Neural progenitor cell (in vitro differentiated cells): ENCODE results near the gene SPRING1. TPM values are rescaled to one million over a fixed set of nuclear protein-coding genes. Genes with fewer than 3 reads are reported as not detected.

ENCODE experiments used
- DNase-seq: peaks from one replicate; pipeline ENCODE4 v3.0.0-alpha.2; 2016; ENCODE audit warnings: low spot score
- H2AFZ ChIP-seq: fragments of 200-600 bp; sonication (generic); replicated peaks from 2 replicates; pipeline ENCODE4 v1.6.1; 2016; ENCODE audit warnings: antibody characterized with exemption
- H3F3A ChIP-seq: fragments of 200-600 bp; sonication (generic); 2 replicates; pipeline ENCODE4 v1.6.1; 2016; ENCODE audit warnings: antibody characterized with exemption, low read depth
- H3K27ac ChIP-seq: fragments of 200-600 bp; sonication (generic); 2 replicates; pipeline ENCODE4 v1.5.1; 2016; ENCODE audit warnings: mild to moderate bottlenecking
- H3K27me3 ChIP-seq: fragments of 200-600 bp; sonication (generic); 2 replicates; pipeline ENCODE4 v1.6.1; 2016; ENCODE audit warnings: mild to moderate bottlenecking, moderate library complexity
- H3K36me3 ChIP-seq: fragments of 200-600 bp; sonication (generic); 2 replicates; pipeline ENCODE4 v1.5.1; 2016
- H3K4me1 ChIP-seq: fragments of 200-600 bp; sonication (generic); 2 replicates; pipeline ENCODE4 v1.6.1; 2016; ENCODE audit warnings: mixed run types
- H3K4me2 ChIP-seq: fragments of 200-600 bp; sonication (generic); 2 replicates; pipeline ENCODE4 v1.6.1; 2016
- H3K4me3 ChIP-seq: fragments of 200-600 bp; sonication (generic); 2 replicates; pipeline ENCODE4 v1.5.1; 2016
- H3K79me2 ChIP-seq: fragments of 200-600 bp; sonication (generic); 2 replicates; pipeline ENCODE4 v1.6.1; 2016; ENCODE audit warnings: low read depth
- H3K9ac ChIP-seq: fragments of 200-600 bp; sonication (generic); 2 replicates; pipeline ENCODE4 v1.6.1; 2016
- H3K9me3 ChIP-seq: fragments of 200-600 bp; sonication (generic); 2 replicates; pipeline ENCODE4 v1.5.1; 2016; ENCODE audit warnings: low read depth
- H4K20me1 ChIP-seq: fragments of 200-600 bp; sonication (generic); 2 replicates; pipeline ENCODE4 v1.6.1; 2016; ENCODE audit warnings: low read depth
- H3K27ac Mint-ChIP-seq: 3 replicates; pipeline ENCODE4 v1.8.0; 2021; ENCODE audit warnings: mixed read lengths
- H3K27me3 Mint-ChIP-seq: 2 replicates; pipeline ENCODE4 v1.8.0; 2022; ENCODE audit warnings: low read depth, mild to moderate bottlenecking, inconsistent platforms, moderate library complexity, mixed read lengths; ENCODE audit not compliant: insufficient read depth
- H3K36me3 Mint-ChIP-seq: 3 replicates; pipeline ENCODE4 v1.8.0; 2021; ENCODE audit warnings: mixed read lengths
- H3K4me1 Mint-ChIP-seq: 3 replicates; pipeline ENCODE4 v1.8.0; 2021; ENCODE audit warnings: mixed read lengths
- H3K4me3 Mint-ChIP-seq: 3 replicates; pipeline ENCODE4 v1.8.0; 2021; ENCODE audit warnings: mild to moderate bottlenecking, moderate library complexity, mixed read lengths
- H3K9me3 Mint-ChIP-seq: 3 replicates; pipeline ENCODE4 v1.8.0; 2020; ENCODE audit warnings: mixed read lengths
- EZH2 ChIP-seq: fragments of 200-600 bp; sonication (generic); IDR thresholded peaks from 2 replicates; pipeline ENCODE4 v1.6.1; 2017; ENCODE audit warnings: antibody characterized with exemption, mild to moderate bottlenecking, moderate library complexity
- EZH2phosphoT487 ChIP-seq: fragments of 200-600 bp; sonication (generic); IDR thresholded peaks from 2 replicates; pipeline ENCODE4 v1.6.1; 2017; ENCODE audit warnings: antibody characterized with exemption
- total RNA-seq: library from RNA; depleted of rRNA; stranded (reverse); fragments of >200 nt; gene quantifications from 2 replicates; pipeline ENCODE4 v1.2.3, GENCODE V29; 2015; ENCODE audit warnings: low replicate concordance
- TF ChIP-seq, protein P1 (sequence below): fragments of 200-600 bp; sonication (generic); IDR thresholded peaks from 2 replicates; pipeline ENCODE4 v1.5.1; 2017; ENCODE audit warnings: antibody characterized with exemption, mild to moderate bottlenecking

The SPRING1 gene
- total RNA-seq, 1 donor from 2014 or later = 40.4 TPM

DNA sequence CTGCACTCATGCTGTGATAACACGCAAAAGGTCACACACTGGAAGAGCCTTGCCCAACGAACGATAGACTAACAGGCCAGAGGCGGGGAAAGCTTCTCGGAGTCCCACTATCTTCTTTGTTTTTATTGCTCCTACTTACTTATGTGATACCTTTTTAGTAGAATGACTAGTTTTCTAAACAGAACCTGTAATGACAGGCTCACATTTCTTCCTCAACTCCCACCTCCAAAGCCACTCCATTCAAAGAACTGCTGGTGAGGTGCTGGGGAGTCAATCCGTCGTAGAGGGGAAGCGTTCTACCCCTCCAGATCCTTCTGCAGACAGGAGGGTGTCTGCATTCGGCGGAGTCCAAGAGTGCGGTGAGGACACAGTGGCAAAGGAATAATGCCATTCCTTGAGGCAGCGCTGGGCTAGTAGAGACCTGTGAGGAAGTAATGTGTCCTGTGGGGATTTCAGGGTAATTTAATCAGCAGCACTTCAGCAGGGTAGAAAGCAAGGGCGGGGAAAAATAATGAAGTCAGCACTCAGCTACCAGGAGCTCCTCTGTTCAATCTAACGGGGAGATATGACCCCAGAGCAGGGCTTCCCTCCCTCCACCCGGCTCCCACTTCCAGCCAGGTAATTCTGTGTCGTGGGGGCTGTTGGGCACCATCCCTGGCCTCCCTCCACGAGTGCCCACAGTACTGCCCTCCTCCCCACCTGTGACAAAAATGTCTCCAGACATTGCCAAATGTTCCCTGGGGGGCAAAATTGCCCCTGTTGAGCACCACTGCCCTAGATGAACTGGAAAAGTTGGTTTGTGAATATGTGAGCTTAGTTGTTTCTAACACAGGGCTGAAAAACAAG is 25.2 kb downstream of the SPRING1 start:
- Histone ChIP-seq H3K79me2 (no peaks in the 10 kb centered on the region), H2AFZ (no peak overlapping the region), H4K20me1 (peaks cover 6% of the 10 kb centered on the region), H3K4me3 (no peak overlapping the region), H3K27ac (no peak overlapping the region), H3K9me3 (no peaks in the 10 kb centered on the region), H3K36me3 (no peaks in the 10 kb centered on the region), H3K4me2 (no peak overlapping the region), H3F3A (peaks cover 18% of the 10 kb centered on the region), H3K4me1 (peaks cover 18% of the 10 kb centered on the region), H3K27me3 (peaks cover 15% of the 10 kb centered on the region), H3K9ac (no peak overlapping the region)
- Mint-ChIP-seq H3K36me3 (peaks cover 16% of the 10 kb centered on the region), H3K27ac (no peak overlapping the region), H3K9me3 (no peaks in the 10 kb centered on the region), H3K4me3 (no peak overlapping the region), H3K4me1 (peaks cover 69% of the 10 kb centered on the region), H3K27me3 (peaks cover 16% of the 10 kb centered on the region)
- TF ChIP-seq, protein P1, sequence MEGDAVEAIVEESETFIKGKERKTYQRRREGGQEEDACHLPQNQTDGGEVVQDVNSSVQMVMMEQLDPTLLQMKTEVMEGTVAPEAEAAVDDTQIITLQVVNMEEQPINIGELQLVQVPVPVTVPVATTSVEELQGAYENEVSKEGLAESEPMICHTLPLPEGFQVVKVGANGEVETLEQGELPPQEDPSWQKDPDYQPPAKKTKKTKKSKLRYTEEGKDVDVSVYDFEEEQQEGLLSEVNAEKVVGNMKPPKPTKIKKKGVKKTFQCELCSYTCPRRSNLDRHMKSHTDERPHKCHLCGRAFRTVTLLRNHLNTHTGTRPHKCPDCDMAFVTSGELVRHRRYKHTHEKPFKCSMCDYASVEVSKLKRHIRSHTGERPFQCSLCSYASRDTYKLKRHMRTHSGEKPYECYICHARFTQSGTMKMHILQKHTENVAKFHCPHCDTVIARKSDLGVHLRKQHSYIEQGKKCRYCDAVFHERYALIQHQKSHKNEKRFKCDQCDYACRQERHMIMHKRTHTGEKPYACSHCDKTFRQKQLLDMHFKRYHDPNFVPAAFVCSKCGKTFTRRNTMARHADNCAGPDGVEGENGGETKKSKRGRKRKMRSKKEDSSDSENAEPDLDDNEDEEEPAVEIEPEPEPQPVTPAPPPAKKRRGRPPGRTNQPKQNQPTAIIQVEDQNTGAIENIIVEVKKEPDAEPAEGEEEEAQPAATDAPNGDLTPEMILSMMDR = no peak
- TF ChIP-seq EZH2phosphoT487 (no peak), EZH2 (no peak)
- no peak for DNase-seq

DNA sequence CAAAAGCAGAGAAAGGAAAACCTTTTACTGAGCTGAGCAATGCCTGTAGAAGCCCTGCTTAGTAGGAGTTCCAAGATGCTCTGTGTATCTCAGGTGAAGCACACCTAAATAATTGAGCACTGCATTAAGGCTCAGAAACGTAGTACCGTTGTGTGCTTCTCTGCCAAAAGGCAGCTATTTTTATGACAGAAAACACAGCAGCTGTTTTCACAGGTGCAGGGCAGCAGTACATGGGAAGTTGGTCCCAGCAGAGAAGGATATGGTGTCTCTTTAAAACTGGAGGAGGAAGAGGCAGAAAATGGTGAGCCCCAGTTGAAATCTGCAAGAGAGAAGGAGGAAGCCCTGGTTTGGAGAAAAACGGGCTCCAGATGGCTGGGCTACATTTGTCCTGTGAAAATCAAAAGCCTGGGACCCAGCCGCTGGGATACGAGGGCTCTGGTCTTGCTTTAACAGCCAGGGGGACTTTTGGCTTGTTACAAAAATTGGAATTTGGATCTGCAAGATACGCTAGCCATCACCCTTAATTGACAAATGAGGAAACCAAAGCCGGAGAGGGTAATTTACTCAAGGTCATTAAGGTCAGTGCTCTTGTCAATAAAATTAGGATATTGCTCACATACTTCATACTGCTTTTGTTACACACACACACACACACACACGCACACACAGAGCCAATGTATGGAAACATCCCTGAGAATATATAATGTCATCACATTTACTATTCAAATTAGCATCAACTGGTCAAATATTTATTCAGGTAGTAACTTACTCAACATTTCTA is 27.3 kb downstream of the SPRING1 start:
- TF ChIP-seq EZH2 = no peak
- TF ChIP-seq, protein P1 = no peak
- TF ChIP-seq EZH2phosphoT487 = no peak
- H3K9ac ChIP-seq = no peak overlapping the region
- no peak overlapping the region for H2AFZ ChIP-seq
- Mint-ChIP-seq H3K36me3 (peaks cover 2% of the 10 kb centered on the region), H3K27me3 (peaks cover 16% of the 10 kb centered on the region), H3K9me3 (no peaks in the 10 kb centered on the region), H3K4me1 (peaks cover 48% of the 10 kb centered on the region), H3K27ac (peak overlapping the region; percentile 44), H3K4me3 (peak overlapping the region; percentile 1)
- peaks cover 15% of the 10 kb centered on the region for H3K27me3 ChIP-seq
- no peaks in the 10 kb centered on the region for H3K9me3 ChIP-seq
- no peak overlapping the region for H3K27ac ChIP-seq
- H3F3A ChIP-seq = peaks cover 18% of the 10 kb centered on the region
- H3K79me2 ChIP-seq = no peaks in the 10 kb centered on the region
- H3K4me2 ChIP-seq = no peak overlapping the region
- peaks cover 18% of the 10 kb centered on the region for H3K4me1 ChIP-seq
- H4K20me1 ChIP-seq = no peaks in the 10 kb centered on the region
- DNase-seq = no peak
- no peaks in the 10 kb centered on the region for H3K36me3 ChIP-seq
- no peak overlapping the region for H3K4me3 ChIP-seq

DNA sequence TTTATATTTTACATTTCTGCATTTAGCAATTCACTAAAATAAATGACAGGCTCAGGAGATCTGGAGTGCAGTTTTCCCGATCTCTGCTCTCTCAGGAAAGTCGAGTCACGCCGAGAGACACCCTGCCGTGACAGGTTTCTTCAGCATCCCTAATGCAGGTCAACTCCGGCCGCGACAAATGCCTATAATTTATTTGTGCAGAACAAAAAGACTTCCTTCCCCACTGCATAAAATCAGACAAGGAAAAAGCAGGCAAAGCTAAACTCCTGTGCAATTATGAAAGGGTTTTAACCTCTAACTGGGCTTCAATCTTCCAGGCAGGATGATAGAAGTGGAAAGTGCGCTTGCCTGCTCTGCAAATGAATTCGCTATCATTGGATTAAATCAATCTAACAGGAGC is 28.1 kb downstream of the SPRING1 start:
- no peak overlapping the region for H3K27ac ChIP-seq
- H4K20me1 ChIP-seq = no peaks in the 10 kb centered on the region
- H3K27ac Mint-ChIP-seq = no peak overlapping the region

More for the DNA sequence above, 28.1 kb downstream of the SPRING1 start:
- Histone ChIP-seq H3K79me2 (no peaks in the 10 kb centered on the region), H3K4me3 (no peak overlapping the region), H3F3A (peaks cover 18% of the 10 kb centered on the region), H3K36me3 (no peaks in the 10 kb centered on the region), H3K9me3 (no peaks in the 10 kb centered on the region), H3K9ac (no peak overlapping the region), H3K4me2 (no peak overlapping the region), H3K27me3 (peaks cover 15% of the 10 kb centered on the region), H3K4me1 (peaks cover 18% of the 10 kb centered on the region), H2AFZ (no peak overlapping the region)
- DNase-seq = no peak
- TF ChIP-seq EZH2phosphoT487 = no peak
- TF ChIP-seq, protein P1 = no peak
- no peak for TF ChIP-seq EZH2
- Mint-ChIP-seq H3K9me3 (no peaks in the 10 kb centered on the region), H3K36me3 (no peaks in the 10 kb centered on the region), H3K4me1 (peaks cover 46% of the 10 kb centered on the region), H3K4me3 (peak overlapping the region; percentile 22), H3K27me3 (peaks cover 16% of the 10 kb centered on the region)
